Measurements from ENCODE around the gene MPDU1. TPM values are rescaled to one million over a fixed set of nuclear protein-coding genes. Genes with fewer than 3 reads are reported as not detected.

Gene MPDU1
- total and polyA plus RNA-seq, 2 of the 4 experiments (the other 2 are of a cell fraction) = 135 to 149 TPM

DNA sequence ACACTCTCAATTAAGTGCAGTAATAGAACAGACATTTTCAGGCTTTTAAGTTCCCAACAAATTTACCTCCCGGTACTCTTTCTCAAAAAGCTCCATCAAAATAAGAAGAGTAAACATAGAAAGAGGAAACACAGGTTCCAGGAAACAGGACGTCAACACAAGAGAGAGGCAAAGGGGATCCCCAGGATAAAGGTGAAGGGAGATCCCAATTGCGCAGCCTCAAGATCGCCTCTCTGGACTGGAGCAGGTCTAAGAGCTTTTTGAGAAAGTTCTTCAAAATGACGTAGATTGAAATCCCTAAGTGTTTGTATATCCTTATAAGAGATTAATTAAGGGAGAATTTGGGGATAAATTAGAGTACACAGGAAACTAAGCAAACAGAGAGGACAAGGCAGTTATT lies 35.0 kb downstream of the MPDU1 start:
- Histone ChIP-seq H2BK5ac (ENCODE audit: low read depth, low read length, poor library complexity, severe bottlenecking) (no peak overlapping the region), H3K23ac (ENCODE audit: low read depth, low read length) (no peak overlapping the region), H3K9ac (ENCODE audit: low read depth, low read length) (no peak overlapping the region), H2AK9ac (replicated peaks; ENCODE audit: low read depth, low read length, poor library complexity) (no peak overlapping the region), H3K4me2 (ENCODE audit: low read depth, low read length) (no peak overlapping the region), H4K5ac (ENCODE audit: low read depth, low read length) (no peak overlapping the region), H3K18ac (ENCODE audit: low read depth, low read length) (no peak overlapping the region), H3K36me3 (ENCODE audit: control insufficient read depth, insufficient read depth, low read length) (no peaks in the 10 kb centered on the region), H2BK20ac (ENCODE audit: low read depth, low read length) (no peak overlapping the region), H2AK5ac (ENCODE audit: low read depth, low read length) (no peak overlapping the region), H3K56ac (ENCODE audit: extremely low read depth, insufficient read depth, low read length) (no peak overlapping the region), H3K9me1 (ENCODE audit: insufficient read depth, low read length) (peaks cover 3% of the 10 kb centered on the region; the same call in 1 of the 2 replicates), H3K4ac (ENCODE audit: low read depth, low read length) (no peak overlapping the region), H4K91ac (ENCODE audit: insufficient read depth, low read depth, low read length) (no peak overlapping the region), H4K20me1 (ENCODE audit: insufficient read depth, low read length) (peaks cover 8% of the 10 kb centered on the region; the same call in 1 of the 2 replicates), H3K79me1 (ENCODE audit: low read depth in 1 of 2, low read length in 2 of 2) (peaks cover 6 to 7% of the 10 kb centered on the region in 2 experiments; a peak in 3 of 4 replicates), H2AFZ (replicated peaks; ENCODE audit: low read length, poor library complexity) (no peak overlapping the region), H3K4me3 (ENCODE audit: insufficient read depth, low read depth, low read length) (no peak overlapping the region), H2BK15ac (ENCODE audit: low read depth, low read length) (no peak overlapping the region), H4K8ac (ENCODE audit: low read depth in 2 of 2, low read length in 2 of 2) (no peak overlapping the region), H2BK120ac (ENCODE audit: low read depth, low read length) (no peak overlapping the region), H3K27me3 (ENCODE audit: control insufficient read depth, insufficient read depth, low read length) (no peaks in the 10 kb centered on the region; the same call in 1 of the 2 replicates), H3K27ac (ENCODE audit: insufficient read depth, low read length) (no peak overlapping the region), H3K14ac (replicated peaks; ENCODE audit: low read depth, low read length) (no peak overlapping the region), H3K4me1 (ENCODE audit: control insufficient read depth, insufficient read depth, low read length) (peaks cover 1% of the 10 kb centered on the region; the same call in 1 of the 2 replicates), H3K9me3 (ENCODE audit: control insufficient read depth, insufficient read depth, low read length) (no peaks in the 10 kb centered on the region)
- TF ChIP-seq MAFK (IDR thresholded peaks at IDR 0.05; ENCODE audit: low read depth, low read length) (no peak), ELK1 (IDR thresholded peaks at IDR 0.05; ENCODE audit: borderline replicate concordance, low read depth, low read length) (no peak), RFX5 (IDR thresholded peaks at IDR 0.05; ENCODE audit: low read depth, low read length) (no peak), RCOR1 (IDR thresholded peaks at IDR 0.05; ENCODE audit: insufficient replicate concordance, low read length) (no peak), RAD21 (IDR thresholded peaks at IDR 0.05; ENCODE audit: low read length) (no peak), BHLHE40 (IDR thresholded peaks at IDR 0.05; ENCODE audit: low read depth, low read length) (no peak), POLR2A (IDR thresholded peaks at IDR 0.05; ENCODE audit: low read depth, low read length) (no peak), MXI1 (IDR thresholded peaks at IDR 0.05; ENCODE audit: borderline replicate concordance, low read depth, low read length) (no peak), CHD1 (IDR thresholded peaks at IDR 0.05; ENCODE audit: low read depth, low read length) (no peak), FOS (IDR thresholded peaks at IDR 0.05; ENCODE audit: low read depth, low read length) (no peak), MAZ (IDR thresholded peaks at IDR 0.05; ENCODE audit: borderline replicate concordance, low read depth, low read length) (no peak), NFE2L2 (IDR thresholded peaks at IDR 0.05; ENCODE audit: low read depth, low read length) (no peak), SMC3 (IDR thresholded peaks at IDR 0.05; ENCODE audit: low read depth, low read length) (no peak), CEBPB (IDR thresholded peaks at IDR 0.05; ENCODE audit: low read depth, low read length) (no peak)
- TF ChIP-seq, protein P1, sequence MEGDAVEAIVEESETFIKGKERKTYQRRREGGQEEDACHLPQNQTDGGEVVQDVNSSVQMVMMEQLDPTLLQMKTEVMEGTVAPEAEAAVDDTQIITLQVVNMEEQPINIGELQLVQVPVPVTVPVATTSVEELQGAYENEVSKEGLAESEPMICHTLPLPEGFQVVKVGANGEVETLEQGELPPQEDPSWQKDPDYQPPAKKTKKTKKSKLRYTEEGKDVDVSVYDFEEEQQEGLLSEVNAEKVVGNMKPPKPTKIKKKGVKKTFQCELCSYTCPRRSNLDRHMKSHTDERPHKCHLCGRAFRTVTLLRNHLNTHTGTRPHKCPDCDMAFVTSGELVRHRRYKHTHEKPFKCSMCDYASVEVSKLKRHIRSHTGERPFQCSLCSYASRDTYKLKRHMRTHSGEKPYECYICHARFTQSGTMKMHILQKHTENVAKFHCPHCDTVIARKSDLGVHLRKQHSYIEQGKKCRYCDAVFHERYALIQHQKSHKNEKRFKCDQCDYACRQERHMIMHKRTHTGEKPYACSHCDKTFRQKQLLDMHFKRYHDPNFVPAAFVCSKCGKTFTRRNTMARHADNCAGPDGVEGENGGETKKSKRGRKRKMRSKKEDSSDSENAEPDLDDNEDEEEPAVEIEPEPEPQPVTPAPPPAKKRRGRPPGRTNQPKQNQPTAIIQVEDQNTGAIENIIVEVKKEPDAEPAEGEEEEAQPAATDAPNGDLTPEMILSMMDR (conservative IDR thresholded peaks at IDR 0.05; ENCODE audit: low read depth, low read length) = no peak
- TF ChIP-seq, protein P2, sequence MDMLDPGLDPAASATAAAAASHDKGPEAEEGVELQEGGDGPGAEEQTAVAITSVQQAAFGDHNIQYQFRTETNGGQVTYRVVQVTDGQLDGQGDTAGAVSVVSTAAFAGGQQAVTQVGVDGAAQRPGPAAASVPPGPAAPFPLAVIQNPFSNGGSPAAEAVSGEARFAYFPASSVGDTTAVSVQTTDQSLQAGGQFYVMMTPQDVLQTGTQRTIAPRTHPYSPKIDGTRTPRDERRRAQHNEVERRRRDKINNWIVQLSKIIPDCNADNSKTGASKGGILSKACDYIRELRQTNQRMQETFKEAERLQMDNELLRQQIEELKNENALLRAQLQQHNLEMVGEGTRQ (IDR thresholded peaks at IDR 0.05; ENCODE audit: low read depth, low read length) = no peak
- dilution Hi-C loops (cut with HindIII; ENCODE audit: low sequenced_read_pairs, unreplicated experiment) = no loop called here
- 100% methylated on average over 1 of the region's 5 CpGs; no CpG with 5 or more reads in 1 of the 2 experiments for WGBS, 2 experiments (ENCODE audit: extremely low coverage in 2 of 2, insufficient read length in 1 of 2)
- POLR2A ChIA-PET (ENCODE audit: unreplicated experiment) = no interaction called here
- intact Hi-C loops (cut with micrococcal nuclease) = no loop called here
- CTCF ChIA-PET = interaction anchor here (1.4 kb wide), 1 partner anchor 14 kb away, joined by 3 read pairs; no protein-coding TSS in a partner anchor
- DNase-seq (no peak), ATAC-seq (ENCODE audit: low read depth) (no peak)
- in situ Hi-C loops (cut with MboI; ENCODE audit: low sequenced_read_pairs) = no loop called here
- no TSS peak for BruUV-seq (replicated peaks)

Data from IMR-90 (cell line).